ENCODE results near the gene GINS1. TPM values are rescaled to one million over a fixed set of nuclear protein-coding genes. Genes with fewer than 3 reads are reported as not detected.

The GINS1 gene
- total RNA-seq, 1 donor from 2014 or later: 6.2 TPM

- Mint-ChIP-seq H3K9me3 (ENCODE audit: unreplicated experiment) (no peaks in the 10 kb centered on the region), H3K4me3 (ENCODE audit: unreplicated experiment) (no peak overlapping the region), H3K4me1 (ENCODE audit: unreplicated experiment) (no peaks in the 10 kb centered on the region), H3K27me3 (ENCODE audit: unreplicated experiment) (no peaks in the 10 kb centered on the region), H3K36me3 (ENCODE audit: unreplicated experiment) (peaks cover 7% of the 10 kb centered on the region), H3K27ac (ENCODE audit: unreplicated experiment) (no peak overlapping the region)
- DNase-seq (ENCODE audit: extremely low spot score, unreplicated experiment): no peak
- no peak for TF ChIP-seq CTCF (IDR thresholded peaks at IDR 0.05)
Observed at GRCh38 chr20:25496968-25497401, 89.5 kb downstream of the GINS1 start.

- no peaks in the 10 kb centered on the region for H3K27me3 Mint-ChIP-seq (ENCODE audit: unreplicated experiment)
- no peaks in the 10 kb centered on the region for H3K4me1 Mint-ChIP-seq (ENCODE audit: unreplicated experiment)
- H3K36me3 Mint-ChIP-seq (ENCODE audit: unreplicated experiment): peaks cover 11% of the 10 kb centered on the region
- no peak overlapping the region for H3K27ac Mint-ChIP-seq (ENCODE audit: unreplicated experiment)
- TF ChIP-seq CTCF (IDR thresholded peaks at IDR 0.05): no peak
- H3K4me3 Mint-ChIP-seq (ENCODE audit: unreplicated experiment): no peak overlapping the region
- DNase-seq (ENCODE audit: extremely low spot score, unreplicated experiment): no peak
- no peaks in the 10 kb centered on the region for H3K9me3 Mint-ChIP-seq (ENCODE audit: unreplicated experiment)
Observed at GRCh38 chr20:25497586-25498279, 90.3 kb downstream of the GINS1 start.

Other genes with a start within 250 kb of the GINS1 start
- gene ENTPD6, start 212.0 kb upstream of the GINS1 start, total RNA-seq: 62.0 and 62.5 TPM in 2 replicates
- gene PYGB, start 159.6 kb upstream of the GINS1 start, total RNA-seq: 234 and 251 TPM in 2 replicates
- 42.9 and 50.3 TPM in 2 replicates for gene ABHD12, start 16.8 kb upstream of the GINS1 start, total RNA-seq
- gene NINL, start 177.9 kb downstream of the GINS1 start, total RNA-seq: 20.4 and 20.8 TPM in 2 replicates
- gene NANP, start 216.3 kb downstream of the GINS1 start, total RNA-seq: 6.0 and 6.6 TPM in 2 replicates

Data from osteocyte (in vitro differentiated cells).